GM19324 (cell line): Measurements from ENCODE around the gene NDUFB10.
"Not testable (repeated sequence)": the region's sequence is repeated elsewhere in the genome, so short reads cannot be mapped to it uniquely, and the experiment has no call there.

Experiments
- ATAC-seq: cut with Tn5 transposase; IDR thresholded peaks from one replicate; pipeline ENCODE4 v1.9.1; 2021; ENCODE audit warnings: mild to moderate bottlenecking, moderate library complexity; ENCODE audit not compliant: unreplicated experiment, low FRiP score

Gene NDUFB10

DNA sequence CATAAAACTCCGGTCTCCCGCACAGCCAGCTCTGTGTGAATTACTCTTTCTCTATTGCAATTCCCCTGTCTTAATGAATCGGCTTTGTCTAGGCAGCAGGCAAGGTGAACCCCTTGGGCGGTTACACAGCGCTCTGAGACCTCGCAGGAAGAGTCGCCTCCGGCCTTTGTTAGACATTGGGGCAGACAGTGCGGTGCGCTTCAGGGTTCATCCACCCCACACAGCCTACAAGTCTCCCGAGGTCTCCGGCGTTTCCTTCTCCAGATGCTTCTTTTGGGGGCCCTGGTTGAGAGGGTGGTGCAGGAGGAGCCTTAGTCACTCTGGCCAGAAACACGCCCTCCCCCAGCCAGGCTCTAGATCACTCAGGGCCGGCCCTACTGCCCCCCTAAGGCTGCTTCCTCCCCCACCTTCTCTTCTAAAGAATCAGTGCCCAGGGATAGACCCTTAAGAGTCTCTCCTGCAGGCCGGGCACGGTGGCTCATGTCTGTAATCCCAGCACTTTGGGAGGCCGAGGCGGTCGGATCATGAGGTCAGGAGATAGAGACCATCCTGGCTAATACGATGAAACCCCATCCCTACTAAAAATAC, 14.6 kb upstream of the NDUFB10 start:
- ATAC-seq: no peak

GRCh38 chr16:1945559-1946391, 13.6 kb upstream of the NDUFB10 start:
- ATAC-seq: no peak

GRCh38 chr16:1946495-1947368, 12.6 kb upstream of the NDUFB10 start:
- no peak for ATAC-seq

DNA sequence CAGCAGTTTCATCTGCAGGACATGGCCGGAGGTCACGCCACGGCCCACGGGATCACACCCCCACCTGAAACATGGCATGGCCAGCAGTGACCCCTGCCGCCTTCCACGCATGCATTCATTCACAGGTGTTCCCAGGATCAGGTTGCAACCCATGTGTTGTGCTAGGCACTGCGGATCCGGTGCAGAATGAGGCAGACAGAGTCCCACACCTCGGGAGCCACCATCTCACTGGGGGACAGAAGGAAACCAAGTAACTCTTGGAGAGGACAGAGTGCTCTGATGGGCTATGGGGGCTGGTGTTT, 12.0 kb upstream of the NDUFB10 start:
- ATAC-seq: no peak

DNA sequence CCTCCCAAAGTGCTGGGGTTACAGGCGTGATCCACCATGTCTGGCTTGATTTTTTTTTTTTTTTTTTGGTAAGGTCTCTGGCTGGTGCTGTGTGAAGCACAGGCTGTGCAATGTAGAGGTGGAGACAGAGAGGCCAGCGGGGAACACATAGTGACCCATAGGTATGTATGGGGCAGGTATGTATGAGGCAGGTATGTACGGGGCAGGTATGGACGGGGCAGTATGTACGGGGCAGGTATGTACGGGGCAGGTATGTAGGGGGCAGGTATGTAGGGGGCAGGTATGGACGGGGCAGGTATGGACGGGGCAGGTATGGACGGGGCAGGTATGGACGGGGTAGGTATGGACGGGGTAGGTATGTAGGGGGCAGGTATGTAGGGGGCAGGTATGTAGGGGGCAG, 9.8 kb upstream of the NDUFB10 start:
- no peak for ATAC-seq

GRCh38 chr16:1950047-1950446, 9.3 kb upstream of the NDUFB10 start:
- no peak for ATAC-seq

- ATAC-seq: no peak
Measured at GRCh38 chr16:1950559-1950958, 8.8 kb upstream of the NDUFB10 start.

GRCh38 chr16:1953734-1954133, 5.6 kb upstream of the NDUFB10 start:
- no peak for ATAC-seq

DNA sequence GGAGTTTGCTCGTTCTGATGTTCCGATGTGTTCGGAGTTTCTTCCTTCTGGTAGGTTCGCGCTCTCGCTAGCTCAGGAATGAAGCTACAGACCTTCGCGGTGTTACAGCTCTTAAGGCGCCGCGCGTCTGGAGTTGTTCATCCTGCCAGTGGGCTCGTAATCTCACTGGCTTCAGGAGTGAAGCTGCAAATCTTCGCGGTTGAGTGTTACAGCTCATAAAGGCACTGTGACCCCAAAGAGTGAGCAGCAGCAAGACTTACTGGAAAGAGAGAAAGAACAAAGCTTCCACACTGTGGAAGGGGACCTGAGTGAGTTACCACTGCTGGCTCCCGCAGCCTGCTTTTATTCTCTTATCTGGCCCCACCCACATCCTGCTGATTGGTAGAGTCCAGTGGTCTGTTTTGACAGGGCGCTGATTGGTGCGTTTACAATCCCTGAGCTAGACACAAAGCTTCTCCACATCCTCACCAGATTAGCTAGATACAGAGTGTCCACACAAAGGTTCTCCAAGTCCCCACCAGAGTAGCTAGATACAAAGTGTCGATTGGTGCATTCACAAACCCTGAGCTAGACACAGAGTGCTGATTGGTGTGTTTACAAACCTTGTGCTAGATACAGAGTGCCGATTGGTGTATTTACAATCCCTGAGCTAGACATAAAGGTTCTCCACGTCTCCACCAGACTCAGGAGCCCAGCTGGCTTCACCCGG, 1.8 kb upstream of the NDUFB10 start:
- ATAC-seq: not testable (repeated sequence)

DNA sequence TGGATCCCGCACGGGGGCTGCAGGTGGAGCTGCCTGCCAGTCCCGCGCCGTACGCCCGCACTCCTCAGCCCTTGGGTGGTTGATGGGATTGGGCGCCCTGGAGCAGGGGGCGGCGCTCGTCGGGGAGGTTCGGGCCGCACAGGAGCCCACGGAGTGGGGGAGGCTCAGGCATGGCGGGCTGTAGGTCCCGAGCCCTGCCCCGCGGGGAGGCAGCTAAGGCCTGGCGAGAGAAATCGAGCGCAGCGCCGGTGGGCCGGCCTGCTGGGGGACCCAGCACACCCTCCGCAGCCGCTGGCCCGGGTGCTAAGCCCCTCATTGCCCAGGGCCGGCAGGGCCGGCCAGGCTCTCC, 1.2 kb upstream of the NDUFB10 start:
- ATAC-seq: not testable (repeated sequence)

DNA sequence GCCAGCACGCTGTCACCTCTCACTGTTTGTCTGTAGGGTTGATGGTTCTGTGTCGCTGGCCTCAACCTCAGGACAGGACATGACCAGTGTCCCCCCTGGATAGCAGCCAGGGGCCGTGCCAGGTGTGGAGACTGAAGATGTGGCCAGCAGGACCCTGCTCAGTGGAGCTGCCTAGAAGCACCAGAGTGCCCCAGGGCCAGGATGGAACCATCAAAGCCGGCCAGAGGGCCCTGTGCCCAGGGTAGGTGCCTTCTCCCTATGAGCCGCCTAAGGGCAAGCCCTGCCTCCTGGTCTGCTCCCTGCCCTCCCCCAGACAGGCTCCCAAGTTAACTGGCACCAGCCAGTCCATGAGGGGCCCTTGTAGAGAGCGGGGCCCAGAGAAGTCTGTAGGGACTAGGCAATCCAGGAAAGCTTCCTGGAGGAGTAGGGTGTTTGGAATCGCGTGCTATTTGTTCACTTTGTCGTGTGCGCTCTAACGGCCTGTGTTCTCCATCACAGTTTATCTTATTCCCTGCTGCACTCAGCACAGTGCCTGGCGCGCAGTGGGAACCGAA, 546 bp upstream of the NDUFB10 start:
- ATAC-seq: no peak

DNA sequence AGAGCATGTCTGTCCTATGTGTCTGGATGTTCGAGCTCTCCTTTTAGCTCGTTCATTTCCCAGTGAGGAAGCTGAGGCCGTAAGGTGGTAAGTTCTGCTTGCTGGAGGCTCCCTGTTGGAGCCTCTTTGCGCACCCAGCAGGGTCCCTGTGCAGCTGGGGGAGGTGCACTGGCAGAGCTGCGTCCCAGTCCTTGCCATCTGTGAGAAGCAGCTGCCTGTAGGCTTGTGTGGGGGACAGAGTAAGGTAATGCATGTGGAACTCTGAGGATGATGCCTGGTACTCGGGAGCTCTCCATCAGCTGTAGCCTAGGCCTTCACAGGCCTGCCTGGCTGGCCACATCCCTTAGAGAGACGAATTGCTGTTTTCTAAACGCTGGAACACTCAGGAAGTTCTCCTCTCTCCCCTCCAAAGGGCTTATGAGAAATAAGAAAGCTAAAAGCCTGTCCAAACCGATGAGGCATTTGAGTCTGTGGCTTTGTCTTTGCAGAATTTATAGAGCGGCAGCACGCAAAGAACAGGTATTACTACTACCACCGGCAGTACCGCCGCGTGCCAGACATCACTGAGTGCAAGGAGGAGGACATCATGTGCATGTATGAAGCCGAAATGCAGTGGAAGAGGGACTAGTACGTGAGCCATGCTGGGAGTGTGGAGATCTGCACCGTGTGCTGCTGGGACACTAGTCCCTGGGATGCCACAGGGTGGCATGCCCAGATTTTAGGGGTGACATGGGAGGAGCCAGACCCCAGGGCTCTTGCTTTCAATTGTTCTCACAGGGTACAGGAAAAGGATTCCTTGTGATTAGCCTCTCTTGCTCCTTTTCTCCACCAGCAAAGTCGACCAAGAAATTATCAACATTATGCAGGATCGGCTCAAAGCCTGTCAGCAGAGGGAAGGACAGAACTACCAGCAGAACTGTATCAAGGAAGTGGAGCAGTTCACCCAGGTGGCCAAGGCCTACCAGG, 1.6 kb downstream of the NDUFB10 start:
- no peak for ATAC-seq

GRCh38 chr16:1961651-1962067, 2.3 kb downstream of the NDUFB10 start:
- no peak for ATAC-seq

DNA sequence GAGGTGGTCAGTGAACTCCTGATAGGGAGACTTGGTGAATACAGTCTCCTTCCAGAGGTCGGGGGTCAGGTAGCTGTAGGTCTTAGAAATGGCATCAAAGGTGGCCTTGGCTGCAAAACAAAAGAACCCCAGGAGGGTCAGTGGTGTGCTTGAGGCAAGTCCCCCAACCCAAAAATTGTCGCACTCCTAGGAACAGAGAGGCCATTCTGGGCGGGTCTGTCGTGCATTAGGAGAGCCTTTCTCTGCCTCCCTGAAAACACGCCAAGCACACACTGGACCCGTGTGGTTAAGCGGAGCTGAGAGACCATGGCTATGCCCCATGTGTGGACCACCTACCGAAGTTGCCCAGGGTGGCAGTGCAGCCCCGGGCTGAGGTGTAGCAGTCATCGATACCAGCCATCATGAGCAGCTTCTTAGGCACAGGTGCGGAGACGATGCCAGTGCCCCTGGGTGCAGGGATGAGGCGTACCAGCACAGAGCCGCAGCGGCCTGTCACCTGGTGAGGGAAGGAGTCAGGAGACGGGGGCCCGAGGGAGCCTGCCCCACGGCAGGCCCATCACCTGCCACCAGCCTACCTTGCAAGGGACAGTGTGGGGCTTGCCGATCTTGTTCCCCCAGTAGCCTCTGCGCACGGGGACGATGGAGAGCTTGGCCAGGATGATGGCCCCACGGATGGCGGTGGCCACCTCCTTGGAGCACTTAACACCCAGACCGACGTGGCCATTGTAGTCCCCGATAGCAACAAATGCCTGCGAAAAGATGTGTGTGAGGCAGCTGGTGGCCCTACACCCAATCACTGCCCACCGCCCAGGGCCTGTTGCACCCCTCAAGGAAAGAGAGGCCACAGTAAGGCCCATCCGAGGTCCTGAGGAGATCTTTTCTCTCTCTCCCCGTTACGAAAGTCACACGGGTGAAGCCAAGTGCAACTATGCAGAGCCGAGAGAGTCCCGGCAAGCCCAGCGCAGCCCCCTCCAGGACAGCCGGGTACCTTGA, 3.1 kb downstream of the NDUFB10 start:
- ATAC-seq: not testable (repeated sequence)

DNA sequence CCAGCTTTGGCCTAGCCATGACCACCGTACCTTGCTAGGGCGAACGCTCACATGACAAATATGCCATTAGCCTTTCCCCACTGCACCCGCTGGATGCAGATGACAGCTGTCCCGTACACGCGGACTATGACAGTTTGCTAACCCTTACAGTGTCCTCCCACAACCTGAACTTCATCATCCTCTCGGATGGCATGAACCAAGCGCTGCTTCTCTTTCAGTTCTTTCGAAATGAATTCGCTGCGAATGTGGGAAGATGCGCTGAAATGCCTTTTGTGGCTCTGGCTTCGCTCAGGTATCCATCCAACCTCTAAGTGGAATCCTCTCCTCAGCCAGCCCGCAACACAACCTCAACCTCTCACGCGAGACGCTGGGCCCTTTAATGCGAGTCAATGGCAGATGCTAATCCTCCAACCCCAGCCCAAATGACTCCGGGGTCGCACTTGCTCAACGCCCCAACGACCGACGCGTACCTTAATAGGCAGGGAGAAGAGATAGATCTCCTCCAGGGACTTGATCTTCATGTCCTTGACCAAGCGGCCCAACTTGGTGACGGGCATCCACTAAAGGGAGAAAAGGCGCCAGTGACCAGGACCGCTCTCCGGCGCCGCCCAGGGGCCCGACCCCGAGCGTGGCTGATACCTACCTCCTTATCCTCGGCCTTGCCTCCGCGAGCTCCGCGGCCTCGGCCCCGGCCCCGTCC, 4.6 kb downstream of the NDUFB10 start:
- ATAC-seq: peak; percentile 7

DNA sequence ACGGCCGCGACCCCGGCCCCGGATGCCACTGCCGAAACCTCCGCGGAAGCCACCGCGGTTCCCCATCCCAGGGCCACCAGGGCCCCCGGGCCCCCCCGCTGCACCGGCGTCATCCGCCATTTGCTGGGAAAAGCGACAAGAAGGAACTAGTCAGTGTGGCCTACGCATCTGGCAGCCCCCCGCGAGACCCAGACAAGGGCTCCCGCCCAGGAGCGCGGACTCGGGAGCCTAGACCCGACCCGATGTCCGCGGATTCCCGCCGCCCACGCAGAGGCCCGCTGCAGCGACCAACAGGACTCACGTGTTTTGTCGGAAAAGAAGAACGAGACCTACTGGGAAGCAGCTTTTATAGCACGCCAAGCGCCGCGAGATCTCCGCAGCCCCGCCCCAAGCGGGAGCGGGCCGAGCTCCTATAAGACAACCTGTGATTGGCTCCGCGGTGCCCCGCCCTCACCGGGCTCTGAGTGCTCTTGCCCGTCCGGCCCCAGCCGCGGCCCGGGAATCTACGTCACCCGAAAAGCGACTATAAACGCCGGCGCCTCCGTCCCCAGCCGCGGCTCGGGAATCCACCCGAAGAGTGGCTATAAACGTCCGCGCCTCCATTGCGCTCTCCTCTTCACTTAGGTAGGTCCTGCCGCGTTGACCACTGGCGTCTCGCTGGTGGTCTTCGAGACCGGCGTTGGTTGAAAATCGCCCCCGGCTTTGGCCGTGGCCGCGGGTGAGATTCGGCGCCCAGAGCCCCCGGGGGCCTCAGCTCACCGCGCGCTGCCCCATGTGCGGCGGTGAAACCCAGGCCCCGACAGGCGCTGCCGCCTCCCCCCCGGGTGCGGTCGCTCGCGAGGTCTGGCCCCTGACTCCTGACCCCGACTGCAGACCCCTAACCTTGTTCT, 5.4 kb downstream of the NDUFB10 start, which contains the start of gene RPS2:
RPS2 (minus strand) TSS at position 321 of the 890 bp plus-strand sequence; CDS start at position 120, 201 bp downstream.
- peak; percentile 88 for ATAC-seq
